HL-60 (cell line): Measurements from ENCODE around the gene FAM83F.

ENCODE experiments used
- DNase-seq, 2 experiments: peaks; one replicate each; pipeline ENCODE4 v3.0.0-alpha.2; 2010 to 2020; ENCODE audit warnings: low read depth in 1 of 2, low spot score in 1 of 2
- H3K27ac ChIP-seq: fragments of 250-450 bp; sonication (Bioruptor Pico); replicated peaks from 2 replicates; pipeline ENCODE4 v1.5.1; 2020; ENCODE audit warnings: mild to moderate bottlenecking, moderate library complexity
- H3K27me3 ChIP-seq: fragments of 250-450 bp; sonication (Bioruptor Pico); 2 replicates; pipeline ENCODE4 v1.5.1; 2021; ENCODE audit warnings: mild to moderate bottlenecking, moderate library complexity; ENCODE audit not compliant: insufficient read depth, poor library complexity, severe bottlenecking
- H3K4me3 ChIP-seq: replicated peaks from 2 replicates; pipeline ENCODE4 v1.5.1; 2011; ENCODE audit warnings: mild to moderate bottlenecking, control low read depth, low read length; ENCODE audit not compliant: insufficient read depth
- CTCF ChIP-seq: IDR thresholded peaks from one replicate; pipeline ENCODE4 v1.5.1; 2011; ENCODE audit warnings: low read length, control low read depth, inconsistent platforms; ENCODE audit not compliant: insufficient read depth
- GABPA ChIP-seq: IDR thresholded peaks from 2 replicates; pipeline ENCODE4 v1.6.1; 2012; ENCODE audit warnings: low read depth
- POLR2AphosphoS5 ChIP-seq: IDR thresholded peaks from 2 replicates; pipeline ENCODE4 v1.6.1; 2012; ENCODE audit warnings: low read depth
- REST ChIP-seq: IDR thresholded peaks from 2 replicates; pipeline ENCODE4 v1.6.1; 2012; ENCODE audit warnings: low read depth; ENCODE audit not compliant: insufficient replicate concordance
- SPI1 ChIP-seq: IDR thresholded peaks from 2 replicates; pipeline ENCODE4 v1.6.1; 2012; ENCODE audit warnings: low read depth, mild to moderate bottlenecking, borderline replicate concordance

Gene FAM83F

GRCh38 chr22:40071720-40072119, 77.0 kb downstream of the FAM83F start:
- no peak for DNase-seq
- Histone ChIP-seq H3K4me3 (no peak overlapping the region), H3K27me3 (no peaks in the 10 kb centered on the region)

GRCh38 chr22:40076702-40077645, 82.2 kb downstream of the FAM83F start:
- Histone ChIP-seq H3K27ac (peak overlapping the region; percentile 42), H3K27me3 (no peaks in the 10 kb centered on the region), H3K4me3 (no peak overlapping the region)
- peak; percentile 13 to 59 for DNase-seq
- no peak for TF ChIP-seq GABPA
- no peak for TF ChIP-seq REST
- TF ChIP-seq CTCF: no peak
- no peak for TF ChIP-seq POLR2AphosphoS5
- TF ChIP-seq SPI1: no peak

More at GRCh38 chr22:40071720-40072119, 77.0 kb downstream of the FAM83F start:
- no peak overlapping the region for H3K27ac ChIP-seq
- no peak for TF ChIP-seq CTCF

- Histone ChIP-seq H3K27me3 (no peaks in the 10 kb centered on the region), H3K27ac (peak overlapping the region; percentile 42), H3K4me3 (no peak overlapping the region)
- DNase-seq: no peak
- no peak for TF ChIP-seq REST
- no peak for TF ChIP-seq CTCF
- TF ChIP-seq SPI1: no peak
- TF ChIP-seq POLR2AphosphoS5: no peak
- TF ChIP-seq GABPA: no peak
These were observed 82.9 kb downstream of the FAM83F start for GRCh38 chr22:40077646-40078016.

GRCh38 chr22:40081662-40082061, 86.9 kb downstream of the FAM83F start:
- no peak overlapping the region for H3K27ac ChIP-seq
- H3K27me3 ChIP-seq: no peaks in the 10 kb centered on the region
- DNase-seq: no peak
- TF ChIP-seq GABPA: no peak
- TF ChIP-seq POLR2AphosphoS5: no peak
- TF ChIP-seq CTCF: no peak
- no peak for TF ChIP-seq REST
- no peak for TF ChIP-seq SPI1
- no peak overlapping the region for H3K4me3 ChIP-seq
